ENCODE measurements around the gene NCMAP. TPM values are rescaled to one million over a fixed set of nuclear protein-coding genes. Genes with fewer than 3 reads are reported as not detected.

NCMAP gene
- total and polyA plus RNA-seq, 2 of the 8 experiments (the other 6 are each of a cell fraction or from before 2014, with no cell fraction given), result 0.21 to 0.39 TPM

GRCh38 chr1:24609949-24610517 lies 54.1 kb downstream of the NCMAP start:
- Histone ChIP-seq H2BK20ac (ENCODE audit: low read length) (no peak overlapping the region), H3K27ac (ENCODE audit: low read depth, low read length) (no peak overlapping the region), H4K8ac (ENCODE audit: extremely low read depth, insufficient read depth, low read length) (no peak overlapping the region), H2BK5ac (ENCODE audit: low read depth, low read length) (no peak overlapping the region), H3K9ac (replicated peaks in 1 of 4; ENCODE audit: extremely low read depth in 1 of 4, low read depth in 3 of 4, low read length in 3 of 4) (no peak overlapping the region), H2BK12ac (ENCODE audit: low read depth, low read length) (no peak overlapping the region), H4K5ac (ENCODE audit: insufficient read length, low read depth, low read length) (no peak overlapping the region), H3K79me1 (ENCODE audit: low read depth, low read length) (no peaks in the 10 kb centered on the region), H3K14ac (ENCODE audit: insufficient read length) (no peak overlapping the region), H3K18ac (ENCODE audit: extremely low read depth, low read length) (no peak overlapping the region), H2BK15ac (ENCODE audit: low read length) (no peak overlapping the region), H2AFZ (ENCODE audit: low read length) (no peak overlapping the region), H3K4me2 (ENCODE audit: insufficient read depth in 1 of 2, low read depth in 2 of 2, low read length in 2 of 2) (no peak overlapping the region), H3K36me3 (ENCODE audit: control insufficient read depth in 2 of 4, insufficient read depth in 4 of 4, low read length in 3 of 4) (no peaks in the 10 kb centered on the region), H2AK5ac (ENCODE audit: low read depth, low read length) (no peak overlapping the region), H3K23ac (ENCODE audit: insufficient read length) (no peak overlapping the region), H3K9me3 (ENCODE audit: insufficient read depth in 2 of 2, low read depth in 1 of 2, low read length in 1 of 2) (no peaks in the 10 kb centered on the region), H3K23me2 (ENCODE audit: low read depth, low read length) (no peaks in the 10 kb centered on the region), H2BK120ac (replicated peaks; ENCODE audit: low read depth, low read length) (no peak overlapping the region), H3K4me1 (replicated peaks in 1 of 4; ENCODE audit: control insufficient read depth in 3 of 4, insufficient read depth in 4 of 4, low read length in 3 of 4) (no peaks in the 10 kb centered on the region), H3K4ac (replicated peaks; ENCODE audit: insufficient read length, low read depth, low read length) (no peak overlapping the region), H3K4me3 (ENCODE audit: extremely low read depth in 1 of 4, insufficient read depth in 2 of 4, low read depth in 3 of 4, low read length in 4 of 4) (no peak overlapping the region), H3K79me2 (ENCODE audit: control insufficient read depth in 1 of 2, insufficient read depth in 2 of 2, low read length in 2 of 2) (no peaks in the 10 kb centered on the region), H3K27me3 (replicated peaks in 1 of 4; ENCODE audit: control insufficient read depth in 3 of 4, extremely low read depth in 1 of 4, insufficient read depth in 3 of 4, low read length in 3 of 4) (no peaks in the 10 kb centered on the region), H4K20me1 (replicated peaks in 1 of 2; ENCODE audit: control insufficient read depth in 1 of 2, insufficient read depth in 2 of 2, low read length in 2 of 2) (no peaks in the 10 kb centered on the region), H4K91ac (replicated peaks; ENCODE audit: insufficient read length, low read length) (no peak overlapping the region), H3K56ac (replicated peaks; ENCODE audit: insufficient read length, low read depth, low read length) (no peak overlapping the region)
- 90% methylated on average over 3 of the region's 3 CpGs; no CpG with 5 or more reads in 1 of the 2 experiments for WGBS, 2 experiments (ENCODE audit: extremely low coverage in 1 of 2, insufficient coverage in 1 of 2, insufficient read length in 1 of 2, insufficient replicate concordance in 2 of 2, low coverage in 1 of 2, low lambda C conversion rate in 2 of 2, missing lambda C conversion rate in 1 of 2)
- no peak for FAIRE-seq
- ChIA-PET CTCF (ENCODE audit: partially characterized antibody) (interaction anchor here (0.5 to 1.9 kb wide), 7 partner anchors 20 to 217 kb away, joined by 3 to 8 read pairs (median 4); no protein-coding TSS in a partner anchor), POLR2A (ENCODE audit: partially characterized antibody) (no interaction called here)
- TF ChIP-seq CTCF (IDR thresholded peaks at IDR 0.05; ENCODE audit: control extremely low read depth in 1 of 3, insufficient read depth in 1 of 3, low read depth in 1 of 3, low read length in 3 of 3) (no peak), RNF2 (IDR thresholded peaks at IDR 0.05; ENCODE audit: borderline replicate concordance, low read depth, low read length, missing control alignments, poor library complexity, severe bottlenecking) (no peak), POLR2AphosphoS5 (IDR thresholded peaks at IDR 0.05; ENCODE audit: low read depth, low read length) (no peak), GTF2F1 (IDR thresholded peaks at IDR 0.05; ENCODE audit: borderline replicate concordance, low read depth, low read length) (no peak), BCL11A (IDR thresholded peaks at IDR 0.05; ENCODE audit: low read depth in 2 of 2, low read length in 2 of 2) (no peak), TCF12 (IDR thresholded peaks at IDR 0.05; ENCODE audit: low read depth, low read length) (no peak)
- DNase-seq (ENCODE audit: low read depth in 1 of 2, low spot score in 2 of 2), result no peak

Measured in H1 (cell line).